Activated CD8-positive, alpha-beta memory T cell treated with anti-CD3 and anti-CD28 coated beads, Interleukin-2, amount 50 U/mL, for 48 hours (primary cell): ENCODE measurements around the gene HOXB5.

ENCODE experiments used
- DNase-seq: peaks from one replicate; pipeline ENCODE4 v3.0.0-alpha.2; 2020

Gene HOXB5

GRCh38 chr17:48628649-48629410 is 35.3 kb upstream of the HOXB5 start:
- no peak for DNase-seq

GRCh38 chr17:48627623-48628521 is 34.3 kb upstream of the HOXB5 start:
- no peak for DNase-seq

DNA sequence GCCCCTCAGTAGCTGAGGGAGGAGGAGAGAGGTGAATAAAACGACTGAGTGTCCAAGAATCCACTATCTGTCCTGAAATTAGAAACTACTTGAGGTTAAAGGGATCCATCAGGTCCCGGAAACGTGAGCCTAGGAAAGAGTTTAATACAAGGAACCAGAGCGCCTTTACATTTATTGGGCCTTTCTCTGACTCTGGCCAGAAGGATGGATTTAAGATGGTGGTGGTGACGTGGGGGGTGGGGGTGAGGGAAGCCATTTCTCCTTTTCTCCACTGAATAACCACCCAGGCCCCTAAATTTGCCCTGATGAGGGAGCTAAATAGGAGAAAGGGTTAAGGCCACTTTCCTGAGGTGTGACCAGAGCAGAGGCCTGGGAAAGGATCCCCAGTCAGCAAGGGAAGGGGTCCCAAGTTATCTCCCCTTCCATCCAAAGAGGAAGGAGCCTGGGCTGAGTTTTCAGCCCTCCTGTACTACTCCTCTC is 33.6 kb upstream of the HOXB5 start:
- no peak for DNase-seq

DNA sequence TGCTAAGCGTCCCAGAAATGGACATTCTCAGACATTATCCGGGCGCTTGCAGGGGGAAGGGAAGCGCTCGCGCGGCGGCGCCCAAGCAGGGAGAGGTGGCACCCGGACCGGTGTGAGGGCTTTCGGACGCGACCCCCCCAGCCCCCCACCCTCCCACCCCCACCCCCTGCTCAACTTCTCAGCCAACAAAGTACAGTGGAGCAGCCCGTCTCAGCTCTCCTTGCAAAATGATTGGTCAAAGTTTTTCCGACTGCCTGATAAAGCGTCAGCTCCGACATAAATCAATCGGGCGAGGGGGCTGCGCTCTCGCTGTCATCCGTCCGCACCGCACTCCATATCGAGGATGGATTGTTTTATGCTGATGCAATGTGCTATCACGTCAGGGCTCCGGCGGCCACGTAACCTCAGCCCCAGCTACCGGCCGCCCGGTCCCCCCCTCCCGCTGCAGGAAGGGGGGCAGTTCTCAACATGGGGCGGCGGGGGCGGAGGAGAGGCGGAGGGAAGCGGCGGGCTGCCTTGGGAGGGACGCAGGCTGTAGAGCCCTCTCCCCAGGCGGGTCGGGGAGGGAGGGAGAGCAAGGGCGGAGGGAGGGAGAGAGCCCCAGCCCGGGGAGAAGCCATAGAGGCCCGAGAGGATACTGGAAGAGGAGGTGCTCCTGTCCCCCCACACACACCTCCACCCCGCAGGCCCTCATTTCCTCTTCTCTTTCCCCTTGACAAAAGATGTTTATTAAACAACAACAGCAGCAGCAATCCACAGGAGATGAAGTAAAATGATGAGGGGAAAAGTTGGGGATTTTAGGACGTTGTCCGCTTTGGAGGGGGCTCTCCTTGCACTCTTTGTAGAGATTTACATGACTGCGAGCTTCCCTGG is 32.9 kb upstream of the HOXB5 start, which contains the start of gene HOXB9:
HOXB9 (minus strand) TSS at position 114 of the 873 bp plus-strand sequence; CDS start at position 25, 89 bp downstream.
- peak; percentile 79 for DNase-seq

- DNase-seq: peak; percentile 77
These were observed 32.1 kb upstream of the HOXB5 start for GRCh38 chr17:48625495-48626244.

DNA sequence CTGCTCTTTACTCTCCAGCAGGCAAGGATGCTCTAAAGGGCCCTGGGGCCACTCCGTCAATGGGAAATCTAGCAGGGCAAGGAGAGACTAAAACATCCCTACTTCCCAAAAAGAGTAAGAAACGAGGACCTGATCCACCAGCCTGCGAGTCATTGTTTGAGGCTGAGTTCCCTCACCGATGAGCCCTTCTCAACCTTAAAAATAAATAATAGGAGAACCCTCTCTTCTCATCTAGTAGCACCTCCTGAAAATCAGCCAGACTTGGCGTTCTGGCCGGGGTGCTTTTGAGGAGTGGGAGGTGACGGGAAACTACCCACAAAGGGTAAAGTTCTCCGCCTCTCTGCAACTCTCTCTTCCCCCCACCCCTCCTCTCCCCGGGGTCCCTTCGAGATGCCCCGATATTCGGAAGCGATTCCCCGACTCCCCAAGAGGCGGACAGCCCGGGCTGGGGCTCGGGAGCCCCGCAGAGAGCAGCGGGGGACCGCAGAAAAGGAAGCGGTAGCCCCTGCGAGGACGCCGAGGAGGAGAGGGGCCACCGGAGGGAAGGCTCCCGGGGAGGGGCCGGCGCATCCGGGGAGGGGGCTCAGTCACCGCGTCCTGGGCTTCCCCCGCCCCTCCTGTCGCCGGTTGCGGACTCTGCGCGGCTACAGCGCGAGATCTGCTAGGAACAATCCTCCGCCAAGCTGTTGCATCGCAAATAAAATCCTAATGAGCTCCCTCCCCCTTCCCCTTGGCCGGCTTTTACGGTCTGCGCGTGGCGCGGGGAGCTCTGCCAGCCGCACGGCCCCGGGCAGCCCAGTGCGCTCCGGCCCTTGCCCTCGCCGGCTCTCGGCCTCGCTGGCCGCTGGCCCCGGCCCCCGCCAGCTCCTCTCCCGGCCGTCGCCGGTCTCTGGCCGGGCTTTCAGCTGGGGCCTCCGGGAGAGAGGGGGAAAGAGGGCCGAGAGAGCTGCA is 31.2 kb upstream of the HOXB5 start:
- DNase-seq: no peak

- DNase-seq: no peak
These were observed 30.5 kb upstream of the HOXB5 start for GRCh38 chr17:48624118-48624517.

- DNase-seq: no peak
These were observed 30.0 kb upstream of the HOXB5 start for GRCh38 chr17:48623583-48623982.

- DNase-seq: no peak
These were observed 29.3 kb upstream of the HOXB5 start for GRCh38 chr17:48622857-48623256.

GRCh38 chr17:48621410-48622392 is 28.1 kb upstream of the HOXB5 start:
- no peak for DNase-seq

- DNase-seq: no peak
These were observed 27.0 kb upstream of the HOXB5 start for GRCh38 chr17:48620461-48621139.

DNA sequence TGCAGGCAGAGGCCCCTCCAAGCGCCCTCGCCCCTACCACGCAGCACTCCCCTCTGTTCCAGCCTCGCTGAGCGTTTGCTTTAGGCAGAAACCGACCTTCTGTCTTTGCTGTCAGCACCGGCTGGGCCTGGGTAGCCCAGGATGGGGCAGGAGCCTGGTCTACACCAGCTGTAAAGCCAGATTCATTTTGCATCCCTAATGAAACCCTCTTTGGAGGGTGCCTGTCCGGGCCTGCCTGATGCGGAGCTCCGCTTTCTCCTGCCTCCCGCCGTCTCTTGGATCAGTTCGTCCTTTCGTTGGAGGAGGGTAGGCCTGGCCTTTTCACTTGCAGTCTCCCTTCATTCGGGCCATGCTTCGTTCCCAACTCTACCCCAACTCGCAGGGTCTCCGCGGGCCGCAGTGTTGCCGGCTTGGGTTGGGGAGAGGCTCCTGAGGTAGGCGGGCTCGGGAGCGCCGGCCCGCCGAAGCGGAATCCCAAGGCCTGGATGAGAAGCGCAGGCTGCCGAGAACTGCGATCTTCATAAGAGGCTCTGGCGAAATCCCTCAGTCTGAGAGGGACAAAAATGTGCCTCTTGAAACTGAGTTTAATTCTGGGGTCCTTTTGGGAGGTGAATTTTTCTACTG is 26.4 kb upstream of the HOXB5 start:
- no peak for DNase-seq

DNA sequence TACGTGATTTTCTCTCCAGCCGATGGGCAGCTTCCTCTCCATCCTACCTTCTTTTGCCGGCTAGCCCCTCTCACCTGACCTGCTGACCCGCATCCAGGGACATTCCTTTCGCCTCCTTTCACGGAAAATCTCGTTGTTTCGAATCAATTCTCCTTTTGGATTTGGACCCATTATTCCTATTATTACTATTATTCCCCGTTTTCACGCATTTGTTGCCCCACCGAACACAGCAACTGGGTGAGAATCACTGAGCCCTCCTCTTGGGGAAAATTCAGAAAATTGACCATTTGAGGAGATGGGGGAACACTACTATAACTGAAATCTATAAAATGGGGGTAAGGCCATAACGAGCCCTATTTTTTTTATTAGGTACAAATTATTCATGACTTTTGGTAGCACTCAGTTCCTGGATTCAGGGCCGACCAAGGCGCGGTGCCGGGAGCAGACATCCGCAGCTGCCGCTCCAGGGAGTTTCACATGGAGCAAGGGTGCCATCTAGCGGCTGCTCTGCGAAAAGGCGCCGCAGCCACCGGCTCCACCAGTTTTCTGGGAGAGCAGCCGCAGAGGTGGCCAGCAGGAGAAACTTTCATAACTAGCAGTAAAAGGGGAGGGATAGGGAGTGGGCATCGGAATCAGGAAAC is 24.8 kb upstream of the HOXB5 start:
- DNase-seq: peak; percentile 96

GRCh38 chr17:48617471-48618255 is 24.1 kb upstream of the HOXB5 start:
- DNase-seq: no peak

- DNase-seq: no peak
These were observed 23.3 kb upstream of the HOXB5 start for GRCh38 chr17:48616717-48617470.
